HG02642 (cell line): ENCODE results near the gene ZNF772.
"Not testable (repeated sequence)": the region's sequence is repeated elsewhere in the genome, so short reads cannot be mapped to it uniquely, and the experiment has no call there.

ENCODE experiments used
- ATAC-seq: cut with Tn5 transposase; IDR thresholded peaks from one replicate; pipeline ENCODE4 v1.9.1; 2021; ENCODE audit warnings: mild to moderate bottlenecking; ENCODE audit not compliant: unreplicated experiment, poor library complexity

ZNF772 gene

GRCh38 chr19:57477191-57478008 lies at the start of gene ZNF772:
Gene ZNF772 (minus strand): TSS chr19:57477566. CDS start chr19:57477309, 257 bp downstream.
- peak; percentile 98 for ATAC-seq

- ATAC-seq = not testable (repeated sequence)
These were observed 40.7 kb upstream of the ZNF772 start for GRCh38 chr19:57518021-57518420.

GRCh38 chr19:57515255-57515654 lies 37.9 kb upstream of the ZNF772 start:
- ATAC-seq = no peak

DNA sequence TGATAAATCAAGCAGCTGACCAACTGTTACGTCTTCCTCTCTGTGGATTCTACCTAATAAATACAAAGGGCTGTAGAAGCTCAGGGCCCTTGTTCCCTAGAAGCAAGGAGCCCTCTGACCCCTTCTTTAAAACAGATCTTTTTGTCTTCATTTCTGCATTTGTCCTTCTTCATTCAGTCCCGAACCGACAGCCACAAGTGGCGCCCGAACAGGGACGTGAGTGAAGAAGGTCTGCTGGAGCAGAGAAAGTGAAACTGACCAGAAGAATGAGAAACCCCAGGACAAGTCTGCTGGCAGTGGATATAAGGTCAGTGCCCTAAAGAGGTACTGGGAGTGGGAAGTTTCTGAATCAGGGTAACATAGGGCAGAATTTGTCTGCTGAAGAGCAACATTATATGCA lies 35.5 kb upstream of the ZNF772 start:
- no peak for ATAC-seq

- ATAC-seq = no peak
These were observed 34.1 kb upstream of the ZNF772 start for GRCh38 chr19:57511484-57511883.

GRCh38 chr19:57506163-57506562 lies 28.8 kb upstream of the ZNF772 start:
- no peak for ATAC-seq

DNA sequence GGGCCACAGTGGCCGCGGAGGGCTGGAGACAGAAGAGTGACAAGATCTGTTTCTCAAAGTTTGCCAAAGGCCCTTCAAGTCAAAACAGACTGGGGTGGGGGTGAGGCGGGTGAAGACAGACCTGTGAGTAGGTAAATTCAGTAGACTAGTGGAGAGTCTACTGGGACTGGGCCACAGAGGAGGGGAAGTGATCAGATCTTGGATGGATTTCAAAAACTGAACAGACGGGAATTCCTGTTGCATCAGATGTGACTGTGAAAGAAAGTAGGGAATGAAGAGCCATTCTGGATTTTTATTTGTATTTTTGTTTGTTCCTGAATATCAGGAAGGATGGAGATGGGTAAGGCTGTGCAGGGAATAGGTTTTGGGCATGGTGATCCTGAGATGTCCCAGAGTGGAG lies 23.0 kb upstream of the ZNF772 start:
- ATAC-seq = not testable (repeated sequence)

DNA sequence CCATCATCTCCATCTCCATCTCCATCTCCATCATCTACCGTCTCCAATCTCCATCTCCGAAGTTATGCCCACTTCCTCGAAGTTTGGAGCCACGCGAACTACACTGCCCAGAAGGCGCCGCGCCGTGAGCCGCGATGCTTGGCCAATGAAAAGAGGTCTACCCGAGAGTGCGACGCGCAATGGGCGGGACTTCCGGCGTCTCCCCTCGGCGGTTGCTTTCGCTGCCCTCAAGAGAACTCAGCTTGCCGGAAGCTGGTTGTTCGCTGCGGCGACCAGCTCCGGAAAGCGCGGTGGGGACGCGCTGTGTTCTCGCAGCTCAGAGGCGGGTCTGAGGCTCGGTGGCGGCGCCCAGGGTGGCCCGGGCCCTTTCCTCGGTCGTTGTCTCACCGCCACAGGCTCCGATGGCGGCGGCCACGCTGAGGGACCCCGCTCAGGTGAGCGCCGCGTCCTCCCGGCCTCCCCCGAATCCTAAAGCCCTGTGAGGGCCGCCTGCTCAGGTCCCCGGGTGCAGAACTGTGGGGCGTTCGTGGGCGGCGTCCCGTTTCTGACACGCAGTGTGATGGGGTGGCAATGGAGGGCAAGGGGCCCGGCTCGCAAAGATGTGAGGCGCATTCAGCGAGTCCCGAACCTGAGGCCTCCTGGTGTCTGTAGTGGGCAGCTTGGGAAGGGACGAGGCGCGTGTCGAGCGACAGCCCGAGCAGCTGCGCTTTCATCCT lies 22.5 kb upstream of the ZNF772 start, which contains the start of gene ZNF773:
Gene ZNF773, plus strand, starts transcription at position 259 of the 716 bp plus-strand sequence. Its CDS starts 143 bp downstream, at position 402.
- peak; percentile 98 for ATAC-seq

- not testable (repeated sequence) for ATAC-seq
These were observed 21.9 kb upstream of the ZNF772 start for GRCh38 chr19:57499332-57499679.

GRCh38 chr19:57488299-57488644 lies 10.9 kb upstream of the ZNF772 start:
- not testable (repeated sequence) for ATAC-seq

DNA sequence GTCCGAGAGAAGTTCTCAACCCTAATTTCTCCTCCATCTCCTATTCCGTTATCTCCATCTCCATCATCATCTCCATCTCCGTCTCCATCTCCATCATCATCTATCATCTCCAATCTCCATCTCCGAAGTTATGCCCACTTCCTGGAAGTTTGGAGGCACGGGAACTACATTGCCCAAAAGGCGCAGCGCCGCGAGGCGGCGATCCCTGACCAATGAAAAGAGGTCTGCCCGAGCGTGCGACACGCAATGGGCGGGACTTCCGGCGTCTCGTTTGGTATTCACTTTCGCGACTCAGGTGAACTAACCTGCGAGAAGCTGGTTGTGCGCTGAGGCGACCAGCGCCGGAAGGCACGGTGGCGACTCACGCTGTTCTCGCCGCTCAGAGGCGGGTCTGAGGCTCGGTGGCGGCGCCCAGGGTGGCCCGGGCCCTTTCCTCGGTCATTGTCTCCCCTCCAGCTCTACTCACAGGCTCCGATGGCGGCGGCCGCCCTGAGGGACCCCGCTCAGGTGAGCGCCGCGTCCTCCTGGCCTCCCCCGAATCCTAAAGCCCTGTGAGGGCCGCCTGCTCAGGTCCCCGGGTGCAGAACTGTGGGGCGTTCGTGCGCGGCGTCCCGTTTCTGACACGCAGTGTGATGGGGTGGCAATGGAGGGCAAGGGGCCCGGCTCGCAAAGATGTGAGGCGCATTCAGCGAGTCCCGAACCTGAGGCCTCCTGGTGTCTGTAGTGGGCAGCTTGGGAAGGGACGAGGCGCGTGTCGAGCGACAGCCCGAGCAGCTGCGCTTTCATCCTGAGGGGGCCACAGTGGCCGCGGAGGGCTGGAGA lies 10.3 kb upstream of the ZNF772 start, which contains the start of gene ZNF419:
Gene ZNF419, plus strand, starts transcription at position 274 of the 822 bp plus-strand sequence. Its CDS starts 201 bp downstream, at position 475.
- peak; percentile 97 for ATAC-seq

GRCh38 chr19:57473646-57474045 lies 3.7 kb downstream of the ZNF772 start:
- no peak for ATAC-seq

- ATAC-seq = no peak
These were observed 10.9 kb downstream of the ZNF772 start for GRCh38 chr19:57466489-57466888.

DNA sequence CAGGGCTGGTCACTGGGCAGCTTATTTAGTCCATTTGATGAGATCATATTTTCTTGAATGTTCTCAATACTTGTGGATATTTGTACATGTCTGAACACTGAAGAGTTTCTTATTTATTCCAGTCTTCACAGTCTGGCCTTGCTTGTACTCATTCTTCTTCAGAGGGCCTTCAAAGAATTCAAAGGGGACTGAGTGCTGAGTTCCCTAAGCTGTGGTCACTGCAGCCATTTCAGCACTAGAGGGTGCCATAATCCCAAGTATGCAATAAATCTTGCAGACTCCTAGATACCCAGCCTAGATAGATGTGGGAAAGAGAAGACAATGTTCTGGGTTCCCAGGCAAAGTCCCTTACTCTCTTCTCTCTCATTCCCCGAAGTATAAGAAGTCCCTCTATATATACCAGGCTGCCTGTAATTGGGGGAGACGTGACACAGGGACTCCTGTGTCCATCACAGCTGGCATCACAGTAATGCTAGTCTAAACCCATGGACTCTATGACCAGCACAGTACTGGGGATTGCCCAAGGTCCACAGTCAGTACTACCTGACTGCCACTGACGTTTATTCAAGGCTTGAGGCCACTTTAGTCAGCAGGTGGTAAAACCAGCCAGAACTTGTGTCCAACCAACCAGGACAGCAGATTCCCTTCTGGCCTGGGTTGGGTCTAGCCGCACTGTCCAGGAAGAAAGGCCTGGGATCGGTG lies 11.5 kb downstream of the ZNF772 start:
- no peak for ATAC-seq

DNA sequence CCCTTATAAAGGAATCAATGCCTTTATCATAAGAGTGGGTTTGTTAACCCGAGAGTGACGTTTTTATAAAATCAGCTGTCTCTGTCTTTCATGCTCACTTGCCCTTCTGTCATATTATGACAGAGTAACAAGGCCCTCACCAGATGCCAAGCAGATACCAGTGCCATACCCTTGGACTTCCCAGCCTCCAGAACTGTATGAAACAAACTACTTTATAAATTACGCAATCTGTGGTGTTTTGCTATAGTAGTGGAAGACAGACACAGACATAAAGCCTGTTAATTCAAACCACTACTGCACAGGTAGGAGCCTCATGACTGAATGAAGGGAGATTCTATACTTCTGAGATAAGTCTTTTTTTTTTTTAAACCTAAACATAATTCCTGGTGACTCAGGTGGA lies 25.1 kb downstream of the ZNF772 start:
- no peak for ATAC-seq

DNA sequence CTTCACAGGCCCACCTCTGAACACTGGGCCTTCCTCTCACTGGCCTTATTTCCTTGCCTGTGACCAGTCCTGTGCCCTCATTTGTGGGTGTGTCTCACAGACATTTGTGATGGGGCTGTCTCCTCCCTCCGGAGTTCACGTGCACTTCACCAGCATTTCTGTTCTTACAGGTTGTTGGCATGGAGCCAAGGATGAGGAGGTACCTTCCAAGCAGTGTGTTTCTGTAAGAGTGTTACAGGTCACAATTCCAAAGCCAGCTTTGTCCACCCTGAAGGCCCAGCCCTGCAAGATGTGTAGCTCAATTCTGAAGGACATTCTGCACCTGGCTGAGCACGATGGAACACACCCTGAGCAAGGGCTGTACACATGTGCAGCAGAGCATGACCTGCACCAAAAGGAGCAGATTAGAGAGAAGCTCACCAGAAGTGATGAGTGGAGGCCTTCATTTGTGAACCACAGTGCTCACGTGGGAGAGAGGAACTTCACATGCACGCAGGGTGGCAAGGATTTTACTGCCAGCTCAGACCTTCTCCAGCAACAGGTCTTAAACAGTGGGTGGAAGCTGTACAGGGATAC lies 34.2 kb downstream of the ZNF772 start:
- no peak for ATAC-seq

DNA sequence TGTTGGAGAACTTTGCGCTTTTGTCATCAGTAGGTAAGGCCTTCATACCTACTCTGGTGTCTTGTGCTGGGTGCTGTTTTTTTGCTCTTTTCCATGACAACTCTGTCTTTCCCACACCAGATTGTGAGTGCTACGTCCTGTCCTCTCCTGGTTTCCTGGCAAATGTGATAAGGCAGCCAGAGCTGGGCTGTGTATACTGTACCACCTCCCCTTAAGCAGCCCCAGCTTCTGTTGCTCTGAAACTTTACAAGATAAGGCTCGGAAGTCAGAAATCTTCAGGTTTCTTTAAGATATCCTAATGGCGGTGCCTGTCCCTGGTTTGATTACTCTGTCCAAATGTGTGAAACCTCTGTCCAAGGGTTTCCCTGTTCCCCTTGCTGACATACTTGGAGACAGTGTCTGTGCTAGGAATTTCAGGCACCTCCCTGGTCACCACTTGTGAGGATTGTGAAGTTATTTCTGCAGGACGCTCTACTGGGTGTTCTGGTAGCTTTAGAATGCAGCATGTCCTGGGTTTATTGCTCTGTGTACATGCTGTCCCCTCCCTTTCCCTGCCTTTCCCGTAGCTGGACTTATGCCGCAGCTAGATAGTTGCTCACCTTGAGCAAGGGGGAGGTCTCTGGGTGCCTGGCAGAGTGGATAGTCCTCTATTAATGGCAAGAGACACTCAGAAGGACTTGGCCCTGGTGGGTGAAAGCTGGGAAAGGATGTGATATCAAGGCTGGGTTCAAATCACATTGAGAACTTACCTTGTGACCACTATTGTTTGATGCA lies 35.2 kb downstream of the ZNF772 start:
- no peak for ATAC-seq

DNA sequence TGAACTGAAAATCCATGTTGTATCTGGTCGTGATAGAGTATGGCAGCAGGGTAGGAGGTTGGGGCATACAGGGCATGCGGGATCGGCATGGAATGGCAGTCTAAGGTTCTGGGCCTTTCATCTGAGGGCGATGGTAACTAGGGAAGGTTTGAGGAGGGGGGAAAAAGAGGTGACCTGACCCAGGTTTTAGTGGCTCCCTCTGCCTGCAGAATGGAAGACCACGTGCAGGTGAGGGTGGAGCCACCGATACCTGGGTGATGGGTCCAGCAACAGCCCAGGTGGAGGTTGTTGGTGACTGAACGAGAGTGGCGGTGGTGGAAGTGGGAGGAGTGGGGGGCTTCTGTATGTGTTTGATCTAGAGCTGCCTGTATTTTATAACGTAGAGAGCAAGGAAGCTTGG lies 38.4 kb downstream of the ZNF772 start:
- no peak for ATAC-seq

DNA sequence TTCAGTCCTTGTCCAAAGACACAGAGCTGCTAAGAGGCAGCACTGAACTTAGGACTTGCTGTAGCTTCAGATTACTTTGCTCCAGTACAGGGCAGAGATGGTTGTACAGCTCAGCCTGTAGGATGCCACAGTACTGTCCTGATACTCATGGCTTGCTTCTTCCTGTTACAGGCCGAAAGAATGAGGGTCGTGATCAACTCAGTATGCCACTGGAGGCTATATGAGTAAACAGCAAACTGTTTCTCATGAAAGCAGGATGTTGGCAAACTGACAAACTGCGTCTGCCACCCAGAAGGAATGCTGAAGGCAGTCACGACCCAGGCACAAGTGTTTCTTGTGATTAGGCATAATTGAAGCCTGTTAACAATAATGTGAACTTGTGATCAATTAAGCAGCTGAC lies 39.4 kb downstream of the ZNF772 start:
- ATAC-seq = no peak
